H1 (cell line): Measurements from ENCODE around the gene CDYL. TPM values are rescaled to one million over a fixed set of nuclear protein-coding genes. Genes with fewer than 3 reads are reported as not detected.

Experiments used
- CTCF ChIA-PET: fragments of 300-600 bp; sonication (Branson Sonifier 250); formaldehyde crosslinking; loops from one replicate; lab custom pipeline; 2021; ENCODE audit not compliant: partially characterized antibody; lab: Charles Lee
- POLR2A ChIA-PET: fragments of 300-600 bp; sonication (Branson Sonifier 250); formaldehyde crosslinking; loops from one replicate; lab custom pipeline; 2021; ENCODE audit warnings: inconsistent platforms; ENCODE audit not compliant: partially characterized antibody; lab: Charles Lee
- DNase-seq, 2 experiments: peaks; one replicate each; pipeline versions ENCODE4 v3.0.0 to v3.0.0-alpha.2; 2010 to 2022; ENCODE audit warnings: low spot score in 2 of 2, low read depth in 1 of 2, mixed read lengths in 1 of 2
- FAIRE-seq: peaks from 2 replicates; lab custom pipeline; 2011; peaks lifted over from hg19 to GRCh38; lab: Jason Lieb, UNC
- H2AFZ ChIP-seq: 2 replicates; pipeline ENCODE4 v1.8.1; 2012; ENCODE audit warnings: low read length, inconsistent platforms
- H2AK5ac ChIP-seq: 2 replicates; pipeline ENCODE4 v1.6.1; 2013; ENCODE audit warnings: low read depth, low read length
- H2BK120ac ChIP-seq: replicated peaks from 2 replicates; pipeline ENCODE3; 2013; ENCODE audit warnings: low read depth, low read length, inconsistent platforms
- H2BK12ac ChIP-seq: 2 replicates; pipeline ENCODE4 v1.6.1; 2013; ENCODE audit warnings: low read depth, low read length
- H2BK15ac ChIP-seq: 2 replicates; pipeline ENCODE4 v1.6.1; 2013; ENCODE audit warnings: low read length
- H2BK20ac ChIP-seq: 2 replicates; pipeline ENCODE4 v1.6.1; 2013; ENCODE audit warnings: low read length
- H2BK5ac ChIP-seq: 2 replicates; pipeline ENCODE4 v1.6.1; 2013; ENCODE audit warnings: low read depth, low read length
- H3K14ac ChIP-seq: 2 replicates; pipeline ENCODE4 v1.6.1; 2013; ENCODE audit warnings: inconsistent platforms; ENCODE audit not compliant: insufficient read length
- H3K18ac ChIP-seq: 2 replicates; pipeline ENCODE4 v1.6.1; 2013; ENCODE audit warnings: low read length; ENCODE audit errors: extremely low read depth
- H3K23ac ChIP-seq: 2 replicates; pipeline ENCODE4 v1.6.1; 2013; ENCODE audit warnings: inconsistent platforms; ENCODE audit not compliant: insufficient read length
- H3K23me2 ChIP-seq: 2 replicates; pipeline ENCODE4 v1.6.1; 2013; ENCODE audit warnings: low read depth, low read length
- H3K27ac ChIP-seq: 2 replicates; pipeline ENCODE4 v1.6.1; 2011; ENCODE audit warnings: low read depth, low read length, inconsistent platforms
- H3K27me3 ChIP-seq, 4 experiments: replicated peaks in 1 of 4; 1 replicate in 1 of 4; 2 replicates in 3 of 4; pipeline versions ENCODE4 v1.6.1 to v1.8.1; 2011 to 2013; ENCODE audit warnings: low read length in 3 of 4, mild to moderate bottlenecking in 3 of 4, inconsistent platforms in 2 of 4, mixed read lengths in 2 of 4, moderate library complexity in 1 of 4; ENCODE audit not compliant: control insufficient read depth in 3 of 4, insufficient read depth in 3 of 4; ENCODE audit errors: extremely low read depth in 1 of 4
- H3K36me3 ChIP-seq, 4 experiments: 2 replicates each; pipeline versions ENCODE4 v1.6.1 to v1.8.1; 2011 to 2013; ENCODE audit warnings: mild to moderate bottlenecking in 4 of 4, low read length in 3 of 4, moderate library complexity in 2 of 4, control low read depth in 1 of 4, inconsistent platforms in 1 of 4; ENCODE audit not compliant: insufficient read depth in 4 of 4, control insufficient read depth in 2 of 4
- H3K4ac ChIP-seq: replicated peaks from 2 replicates; pipeline ENCODE3; 2013; ENCODE audit warnings: low read length, low read depth, mixed read lengths, inconsistent platforms; ENCODE audit not compliant: insufficient read length
- H3K4me1 ChIP-seq, 4 experiments: replicated peaks in 1 of 4; 1 replicate in 1 of 4; 2 replicates in 3 of 4; pipeline versions ENCODE4 v1.6.1 to v1.8.1; 2011 to 2013; ENCODE audit warnings: low read length in 3 of 4, inconsistent platforms in 2 of 4, mixed read lengths in 1 of 4; ENCODE audit not compliant: insufficient read depth in 4 of 4, control insufficient read depth in 3 of 4
- H3K4me2 ChIP-seq, 2 experiments: 2 replicates each; pipeline versions ENCODE4 v1.6.1 to v1.8.1; 2011 to 2013; ENCODE audit warnings: low read depth in 2 of 2, low read length in 2 of 2, control low read depth in 1 of 2, inconsistent platforms in 1 of 2, mild to moderate bottlenecking in 1 of 2; ENCODE audit not compliant: insufficient read depth in 1 of 2
- H3K4me3 ChIP-seq, 4 experiments: fragments of 200-600, 300-600 bp in 1 of 4; sonication (generic), shearing (Covaris generic), sonication (Bioruptor Twin) in 1 of 4; 2 replicates each; pipeline versions ENCODE4 v1.5.1 to v1.8.1; 2011 to 2016; ENCODE audit warnings: low read length in 4 of 4, low read depth in 3 of 4, control low read depth in 2 of 4, inconsistent platforms in 2 of 4, mild to moderate bottlenecking in 2 of 4, mixed read lengths in 1 of 4, moderate library complexity in 1 of 4; ENCODE audit not compliant: insufficient read depth in 2 of 4; ENCODE audit errors: extremely low read depth in 1 of 4
- H3K56ac ChIP-seq: replicated peaks from 2 replicates; pipeline ENCODE3; 2013; ENCODE audit warnings: low read depth, mild to moderate bottlenecking, mixed read lengths, low read length, inconsistent platforms; ENCODE audit not compliant: insufficient read length
- H3K79me1 ChIP-seq: 2 replicates; pipeline ENCODE4 v1.6.1; 2013; ENCODE audit warnings: low read depth, low read length, control low read depth
- H3K79me2 ChIP-seq, 2 experiments: 2 replicates each; pipeline versions ENCODE4 v1.6.1 to v1.8.1; 2012 to 2013; ENCODE audit warnings: low read length in 2 of 2, mild to moderate bottlenecking in 2 of 2, inconsistent platforms in 1 of 2; ENCODE audit not compliant: insufficient read depth in 2 of 2, control insufficient read depth in 1 of 2
- H3K9ac ChIP-seq, 4 experiments: replicated peaks in 1 of 4; 1 replicate in 1 of 4; 2 replicates in 3 of 4; pipeline versions ENCODE4 v1.6.1 to v1.8.1; 2011 to 2013; ENCODE audit warnings: low read depth in 3 of 4, low read length in 3 of 4, control low read depth in 2 of 4, mild to moderate bottlenecking in 2 of 4, moderate library complexity in 2 of 4, inconsistent platforms in 1 of 4; ENCODE audit errors: extremely low read depth in 1 of 4
- H3K9me3 ChIP-seq, 2 experiments: 2 replicates each; pipeline versions ENCODE4 v1.6.1 to v1.8.1; 2012 to 2013; ENCODE audit warnings: mild to moderate bottlenecking in 2 of 2, moderate library complexity in 2 of 2, control low read depth in 1 of 2, inconsistent platforms in 1 of 2, low read depth in 1 of 2, low read length in 1 of 2, mixed read lengths in 1 of 2; ENCODE audit not compliant: insufficient read depth in 2 of 2
- H4K20me1 ChIP-seq, 2 experiments: replicated peaks in 1 of 2; 2 replicates each; pipeline versions ENCODE3 to v1.8.1; 2011 to 2013; ENCODE audit warnings: inconsistent platforms in 2 of 2, low read length in 2 of 2, mild to moderate bottlenecking in 1 of 2; ENCODE audit not compliant: insufficient read depth in 2 of 2, control insufficient read depth in 1 of 2
- H4K5ac ChIP-seq: 2 replicates; pipeline ENCODE4 v1.6.1; 2013; ENCODE audit warnings: low read length, low read depth, mixed read lengths, inconsistent platforms; ENCODE audit not compliant: insufficient read length
- H4K8ac ChIP-seq: 2 replicates; pipeline ENCODE4 v1.8.0; 2013; ENCODE audit warnings: mild to moderate bottlenecking, moderate library complexity, low read length, inconsistent platforms; ENCODE audit not compliant: insufficient read depth; ENCODE audit errors: extremely low read depth
- H4K91ac ChIP-seq: replicated peaks from 2 replicates; pipeline ENCODE3; 2013; ENCODE audit warnings: low read length, mixed read lengths, inconsistent platforms; ENCODE audit not compliant: insufficient read length
- ASH2L ChIP-seq: fragments of 200-600, 300-600 bp; sonication (generic); IDR thresholded peaks from one replicate; pipeline ENCODE4 v1.7.1; 2017; ENCODE audit warnings: low read length
- CBX8 ChIP-seq: fragments of 300-800, 300-1000 bp; sonication (generic); IDR thresholded peaks from 2 replicates; pipeline ENCODE4 v1.7.1; 2016; ENCODE audit warnings: low read depth, low read length, borderline replicate concordance
- CTCF ChIP-seq, 3 experiments: IDR thresholded peaks; 1 replicate in 2 of 3; 2 replicates in 1 of 3; pipeline versions ENCODE4 v1.5.1 to v1.6.1; 2011; ENCODE audit warnings: low read length in 3 of 3, mild to moderate bottlenecking in 3 of 3, inconsistent platforms in 2 of 3, low read depth in 1 of 3, moderate library complexity in 1 of 3; ENCODE audit not compliant: insufficient read depth in 1 of 3; ENCODE audit errors: control extremely low read depth in 1 of 3
- KDM1A ChIP-seq: fragments of 200-600, 300-600 bp; sonication (generic); IDR thresholded peaks from 2 replicates; pipeline ENCODE4 v1.7.1; 2016; ENCODE audit warnings: mild to moderate bottlenecking, low read length, borderline replicate concordance
- PHF8 ChIP-seq: fragments of 200-600 bp; sonication (generic); conservative IDR thresholded peaks from 2 replicates; pipeline ENCODE4 v1.7.1; 2012; ENCODE audit warnings: low read depth, mild to moderate bottlenecking, inconsistent platforms, low read length, moderate library complexity
- RBBP5 ChIP-seq: IDR thresholded peaks from 2 replicates; pipeline ENCODE4 v1.7.1; 2012; ENCODE audit warnings: low read depth, mild to moderate bottlenecking, inconsistent platforms, low read length, moderate library complexity, borderline replicate concordance
- RXRA ChIP-seq: IDR thresholded peaks from 2 replicates; pipeline ENCODE4 v1.6.1; 2011; ENCODE audit warnings: low read depth, mild to moderate bottlenecking, low read length, moderate library complexity; ENCODE audit not compliant: insufficient read depth
- SIN3A ChIP-seq, 2 experiments: IDR thresholded peaks in 1 of 2; conservative IDR thresholded peaks in 1 of 2; 2 replicates each; pipeline ENCODE4 v1.6.1; 2011 to 2012; ENCODE audit warnings: low read length in 2 of 2, improper control_type of control experiment in 1 of 2, low read depth in 1 of 2, mild to moderate bottlenecking in 1 of 2
- SIX5 ChIP-seq: IDR thresholded peaks from 2 replicates; pipeline ENCODE4 v1.6.1; 2011; ENCODE audit warnings: mild to moderate bottlenecking, low read depth, low read length
- SRF ChIP-seq: IDR thresholded peaks from 2 replicates; pipeline ENCODE4 v1.6.1; 2011; ENCODE audit warnings: mild to moderate bottlenecking, low read depth, low read length, moderate library complexity
- TAF7 ChIP-seq: optimal IDR thresholded peaks from 2 replicates; pipeline ENCODE3; 2011; ENCODE audit warnings: low read depth, mild to moderate bottlenecking, inconsistent platforms, low read length, moderate library complexity, borderline replicate concordance
- WGBS, 2 experiments: shearing (Covaris generic) in 1 of 2; methylation state at CpG; one replicate each; pipeline versions ENCODE4 v1.1.6 to v1.1.7; 2013 to 2015; ENCODE audit warnings: low lambda C conversion rate in 2 of 2, mixed read lengths in 2 of 2, inconsistent platforms in 1 of 2, low coverage in 1 of 2, missing lambda C conversion rate in 1 of 2; ENCODE audit not compliant: insufficient replicate concordance in 2 of 2, insufficient coverage in 1 of 2, insufficient read length in 1 of 2; ENCODE audit errors: extremely low coverage in 1 of 2, missing lambda C conversion rate in 1 of 2; 5-methylcytosine and 5-hydroxymethylcytosine counted together
- polyA plus RNA-seq, 7 experiments: library from polyadenylated mRNA; depleted of rRNA in 3 of 7; stranded (reverse) in 5 of 7; unstranded in 2 of 7; fragments of >200 nt in 5 of 7; fragments of 200-250 nt in 2 of 7; gene quantifications; 1 replicate in 5 of 7; 2 replicates in 1 of 7; 4 replicates in 1 of 7; pipeline versions ENCODE4 v1.2.1 to v1.2.3, GENCODE V29; 2011 to 2013; ENCODE audit warnings: missing spikeins in 2 of 7, mixed read lengths in 2 of 7
- total RNA-seq: library from RNA; stranded (reverse); fragmentation: NEBNext Ultra II Directional; extraction: Animal tissue kit (Norgen Biotek cat#: 25700); gene quantifications from 2 replicates; pipeline ENCODE4 v1.2.1, GENCODE V29; 2021

The CDYL gene
- total and polyA plus RNA-seq, 2 of the 8 experiments (the other 6 are each of a cell fraction or from before 2014, with no cell fraction given), result 56.4 to 119 TPM

DNA sequence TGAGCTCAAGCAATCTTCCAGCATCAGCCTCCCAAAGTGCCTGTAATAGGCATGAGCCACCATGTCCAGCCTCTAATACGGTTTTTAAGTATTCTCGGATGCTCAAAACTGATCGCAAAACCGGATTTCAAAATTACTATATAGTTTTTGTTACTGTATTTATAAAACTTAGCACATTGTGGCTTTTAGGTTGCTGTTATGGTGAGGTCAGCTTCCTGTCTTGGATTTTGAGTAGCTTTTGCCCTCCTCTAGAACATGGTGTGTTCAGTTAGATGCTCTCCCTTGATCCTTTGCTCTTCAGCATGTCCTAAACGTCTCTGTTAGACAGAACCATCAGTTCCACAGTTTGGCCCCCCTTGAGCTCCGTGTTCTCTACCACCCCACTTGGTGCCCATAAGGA is 131.4 kb downstream of the CDYL start:
- H2AK5ac ChIP-seq, result no peak overlapping the region
- H3K79me2 ChIP-seq, result peaks cover 10 to 96% of the 10 kb centered on the region in 2 experiments; a peak in 3 of 4 replicates
- POLR2A ChIA-PET, result interaction anchor here (0.6 to 1.0 kb wide), 2 partner anchors 11 to 23 kb away, joined by 3 read pairs; no protein-coding TSS in a partner anchor
- H3K14ac ChIP-seq, result no peak overlapping the region
- H2AFZ ChIP-seq, result no peak overlapping the region
- no peak overlapping the region for H2BK12ac ChIP-seq
- H4K8ac ChIP-seq, result no peak overlapping the region
- no peak overlapping the region for H3K56ac ChIP-seq
- CTCF ChIA-PET, result interaction anchor here (1.0 to 2.3 kb wide), 6 partner anchors 12 to 51 kb away, joined by 3 to 10 read pairs (median 3); no protein-coding TSS in a partner anchor
- peaks cover 3 to 21% (median 12%) of the 10 kb centered on the region in 4 experiments; a peak in 6 of 7 replicates for H3K4me1 ChIP-seq
- H2BK120ac ChIP-seq, result no peak overlapping the region
- no peak overlapping the region for H3K4me3 ChIP-seq
- H2BK15ac ChIP-seq, result no peak overlapping the region
- H3K4me2 ChIP-seq, result no peak overlapping the region
- H3K27me3 ChIP-seq, result no peaks in the 10 kb centered on the region
- H3K9me3 ChIP-seq, result no peaks in the 10 kb centered on the region
- H2BK5ac ChIP-seq, result 0 out of 2 replicates have a peak overlapping the region, but pooled peaks have one; percentile 39
- 91% methylated on average over 6 of the region's 6 CpGs; no CpG with 5 or more reads in 1 of the 2 experiments for WGBS, 2 experiments
- peaks cover 0 to 9% (median 0%) of the 10 kb centered on the region in 4 experiments; a peak in 3 of 8 replicates for H3K36me3 ChIP-seq
- no peak overlapping the region for H4K91ac ChIP-seq
- H3K23me2 ChIP-seq, result no peaks in the 10 kb centered on the region
- H3K27ac ChIP-seq, result no peak overlapping the region
- H4K20me1 ChIP-seq, result peaks cover 29 to 34% of the 10 kb centered on the region in 2 experiments
- H3K9ac ChIP-seq, result no peak overlapping the region
- H3K18ac ChIP-seq, result no peak overlapping the region
- peaks cover 29% of the 10 kb centered on the region for H3K79me1 ChIP-seq
- FAIRE-seq, result no peak
- no peak for DNase-seq
- no peak overlapping the region for H2BK20ac ChIP-seq
- no peak overlapping the region for H4K5ac ChIP-seq
- no peak overlapping the region for H3K23ac ChIP-seq
- no peak overlapping the region for H3K4ac ChIP-seq
- TF ChIP-seq SRF (no peak), RXRA (no peak), KDM1A (no peak), PHF8 (no peak), ASH2L (no peak), CTCF (IDR thresholded peaks at IDR 0.05; ENCODE audit: control extremely low read depth in 1 of 3, insufficient read depth in 1 of 3, low read depth in 1 of 3, low read length in 3 of 3) (no peak), SIX5 (no peak), CBX8 (no peak), TAF7 (no peak), SIN3A (conservative IDR thresholded peaks at IDR 0.05 in 1 of 2, IDR thresholded peaks at IDR 0.05 in 1 of 2; ENCODE audit: low read depth in 1 of 2, low read length in 2 of 2) (no peak), RBBP5 (no peak)
